BJ (cell line): ENCODE results near the gene PCSK7. TPM values are rescaled to one million over a fixed set of nuclear protein-coding genes. Genes with fewer than 3 reads are reported as not detected.

ENCODE experiments used
- CTCF ChIA-PET: fragments of 350-600 bp; formaldehyde crosslinking; extraction: SDS; loops from one replicate; lab custom pipeline; 2021; ENCODE audit warnings: antibody characterized with exemption, inconsistent platforms; lab: Yijun Ruan, JAX
- POLR2A ChIA-PET: fragments of 300-600 bp; sonication (Branson Sonifier 250); formaldehyde crosslinking; extraction: SDS; loops from one replicate; lab custom pipeline; 2021; ENCODE audit warnings: antibody characterized with exemption; lab: Charles Lee
- DNase-seq: peaks from one replicate; pipeline ENCODE4 v3.0.0-alpha.2; 2011; ENCODE audit warnings: low read depth
- H3K27me3 ChIP-seq: 2 replicates; pipeline ENCODE4 v1.6.0; 2011; ENCODE audit warnings: low read length; ENCODE audit not compliant: control insufficient read depth, insufficient read depth
- H3K36me3 ChIP-seq: 2 replicates; pipeline ENCODE4 v1.5.1; 2011; ENCODE audit warnings: low read length; ENCODE audit not compliant: control insufficient read depth, insufficient read depth
- H3K4me3 ChIP-seq: 2 replicates; pipeline ENCODE4 v1.5.1; 2011; ENCODE audit warnings: low read depth, mild to moderate bottlenecking, control low read depth, low read length
- CTCF ChIP-seq: IDR thresholded peaks from 2 replicates; pipeline ENCODE4 v1.5.1; 2011; ENCODE audit warnings: low read depth, mild to moderate bottlenecking, control low read depth, inconsistent platforms, low read length, moderate library complexity; ENCODE audit not compliant: insufficient read depth
- polyA plus RNA-seq: library from polyadenylated mRNA; depleted of rRNA; stranded (reverse); fragments of >200 nt; gene quantifications from 2 replicates; pipeline ENCODE4 v1.2.3, GENCODE V29; 2011

Gene PCSK7
- polyA plus RNA-seq, 1 experiment = 32.8 TPM

GRCh38 chr11:117230999-117231841, 653 bp downstream of the PCSK7 start:
- peaks cover 22% of the 10 kb centered on the region for H3K36me3 ChIP-seq
- ChIA-PET POLR2A (interaction anchor here (1.0 kb wide), 1 partner anchor 53 kb away, joined by 3 read pairs; the partner anchor contains the start of gene SIDT2), CTCF (interaction anchor here (0.8 to 2.8 kb wide), 12 partner anchors 9 to 180 kb away, joined by 3 to 19 read pairs (median 4); partner anchors contain the start of genes PAFAH1B2 and SIDT2)
- TF ChIP-seq CTCF = no peak
- no peak for DNase-seq
- no peaks in the 10 kb centered on the region for H3K27me3 ChIP-seq
- peak overlapping the region; percentile 89 for H3K4me3 ChIP-seq

- Histone ChIP-seq H3K27me3 (no peaks in the 10 kb centered on the region), H3K4me3 (no peak overlapping the region), H3K36me3 (peaks cover 22% of the 10 kb centered on the region)
- ChIA-PET POLR2A (interaction anchor here (0.6 kb wide), 1 partner anchor 487 kb away, joined by 3 read pairs; no protein-coding TSS in a partner anchor), CTCF (interaction anchor here (0.6 to 2.8 kb wide), 5 partner anchors 9 to 125 kb away, joined by 3 to 19 read pairs (median 3); partner anchors contain the start of gene SIDT2)
- DNase-seq = no peak
- TF ChIP-seq CTCF = no peak
These were observed 1.4 kb downstream of the PCSK7 start for GRCh38 chr11:117230286-117230961.

- H3K4me3 ChIP-seq = no peak overlapping the region
- ChIA-PET POLR2A (interaction anchor here (0.6 kb wide), 1 partner anchor 486 kb away, joined by 3 read pairs; no protein-coding TSS in a partner anchor), CTCF (interaction anchor here (0.6 to 2.8 kb wide), 5 partner anchors 8 to 124 kb away, joined by 3 to 19 read pairs (median 3); partner anchors contain the start of gene SIDT2)
- H3K27me3 ChIP-seq = no peaks in the 10 kb centered on the region
- peaks cover 22% of the 10 kb centered on the region for H3K36me3 ChIP-seq
- no peak for DNase-seq
- no peak for TF ChIP-seq CTCF
These were observed 2.0 kb downstream of the PCSK7 start for GRCh38 chr11:117229931-117230285.

- no peaks in the 10 kb centered on the region for H3K27me3 ChIP-seq
- no peak for TF ChIP-seq CTCF
- H3K36me3 ChIP-seq = peaks cover 22% of the 10 kb centered on the region
- no peak for DNase-seq
- POLR2A ChIA-PET = interaction anchor here (0.6 kb wide), 1 partner anchor 486 kb away, joined by 3 read pairs; no protein-coding TSS in a partner anchor
- H3K4me3 ChIP-seq = no peak overlapping the region
- CTCF ChIA-PET = interaction anchor here (0.5 to 4.4 kb wide), 5 partner anchors 49 to 487 kb away, joined by 3 to 25 read pairs (median 3); partner anchors contain the start of gene APOA5
These were observed 2.5 kb downstream of the PCSK7 start for GRCh38 chr11:117229411-117229810.
